Measurements from ENCODE around the gene MOCOS. TPM values are rescaled to one million over a fixed set of nuclear protein-coding genes. Genes with fewer than 3 reads are reported as not detected.

Gene MOCOS
- total RNA-seq, 1 donor from 2014 or later = 2.2 TPM

- no peak overlapping the region for H3K27ac ChIP-seq
- H3K4me1 ChIP-seq = peaks cover 15% of the 10 kb centered on the region
- H3K9me3 ChIP-seq = no peaks in the 10 kb centered on the region
- intact Hi-C loops (cut with DNase I) = no loop called here
- TF ChIP-seq POLR2A (IDR thresholded peaks at IDR 0.05) = no peak
- no peak for TF ChIP-seq CTCF (IDR thresholded peaks at IDR 0.05)
- no peaks in the 10 kb centered on the region for H3K27me3 ChIP-seq
- peaks cover 0 to 73% of the 10 kb centered on the region in 2 donors for H3K36me3 ChIP-seq
- no peak for DNase-seq (ENCODE audit: extremely low spot score in 2 of 2)
- no peak overlapping the region for H3K4me3 ChIP-seq
Measured at GRCh38 chr18:36155851-36156757, 31.2 kb upstream of the MOCOS start.

GRCh38 chr18:36157441-36157840 is 29.9 kb upstream of the MOCOS start:
- no peak for DNase-seq (ENCODE audit: extremely low spot score in 2 of 2)
- Histone ChIP-seq H3K36me3 (peaks cover 0 to 80% of the 10 kb centered on the region in 2 donors), H3K4me3 (no peak overlapping the region), H3K27me3 (no peaks in the 10 kb centered on the region), H3K27ac (no peak overlapping the region), H3K9me3 (no peaks in the 10 kb centered on the region), H3K4me1 (peaks cover 15% of the 10 kb centered on the region)
- intact Hi-C loops (cut with DNase I) = no loop called here
- no peak for TF ChIP-seq POLR2AphosphoS5 (IDR thresholded peaks at IDR 0.05; ENCODE audit: insufficient read depth in 1 of 2, low read depth in 1 of 2)
- TF ChIP-seq POLR2A (IDR thresholded peaks at IDR 0.05) = no peak

GRCh38 chr18:36158266-36158867 is 28.9 kb upstream of the MOCOS start:
- Histone ChIP-seq H3K9me3 (no peaks in the 10 kb centered on the region), H3K4me1 (peaks cover 9% of the 10 kb centered on the region), H3K27ac (no peak overlapping the region), H3K4me3 (no peak overlapping the region), H3K27me3 (no peaks in the 10 kb centered on the region), H3K36me3 (peaks cover 0 to 80% of the 10 kb centered on the region in 2 donors)
- intact Hi-C loops (cut with DNase I) = no loop called here
- no peak for DNase-seq (ENCODE audit: extremely low spot score in 2 of 2)
- TF ChIP-seq CTCF (IDR thresholded peaks at IDR 0.05) (no peak), POLR2A (IDR thresholded peaks at IDR 0.05) (no peak), POLR2AphosphoS5 (IDR thresholded peaks at IDR 0.05; ENCODE audit: insufficient read depth in 1 of 2, low read depth in 1 of 2) (no peak)

- Histone ChIP-seq H3K36me3 (peaks cover 0 to 76% of the 10 kb centered on the region in 2 donors), H3K4me1 (peaks cover 8% of the 10 kb centered on the region), H3K27ac (no peak overlapping the region), H3K27me3 (no peaks in the 10 kb centered on the region), H3K9me3 (no peaks in the 10 kb centered on the region), H3K4me3 (no peak overlapping the region)
- TF ChIP-seq CTCF (IDR thresholded peaks at IDR 0.05) (no peak), POLR2A (IDR thresholded peaks at IDR 0.05) (no peak), POLR2AphosphoS5 (IDR thresholded peaks at IDR 0.05; ENCODE audit: insufficient read depth in 1 of 2, low read depth in 1 of 2) (no peak)
- DNase-seq (ENCODE audit: extremely low spot score in 2 of 2) = no peak
- intact Hi-C loops (cut with DNase I) = loop anchor here (5.0 kb wide), 1 partner anchor 106 kb away; no protein-coding TSS in a partner anchor
Measured at GRCh38 chr18:36160959-36161371, 26.3 kb upstream of the MOCOS start.

GRCh38 chr18:36162981-36163380 is 24.3 kb upstream of the MOCOS start:
- no peak overlapping the region for H3K27ac ChIP-seq
- TF ChIP-seq CTCF (IDR thresholded peaks at IDR 0.05) (no peak), POLR2AphosphoS5 (IDR thresholded peaks at IDR 0.05; ENCODE audit: insufficient read depth in 1 of 2, low read depth in 1 of 2) (no peak), POLR2A (IDR thresholded peaks at IDR 0.05) (no peak)
- H3K9me3 ChIP-seq = no peaks in the 10 kb centered on the region
- H3K27me3 ChIP-seq = no peaks in the 10 kb centered on the region
- H3K4me3 ChIP-seq = no peak overlapping the region
- no peak for DNase-seq (ENCODE audit: extremely low spot score in 2 of 2)
- H3K36me3 ChIP-seq = peaks cover 0 to 75% of the 10 kb centered on the region in 2 donors
- intact Hi-C loops (cut with DNase I) = loop anchor here (5.0 kb wide), 1 partner anchor 104 kb away; no protein-coding TSS in a partner anchor
- H3K4me1 ChIP-seq = peaks cover 3% of the 10 kb centered on the region

Measured in vagina (tissue), 2 donors.